Measurements from ENCODE around the gene YWHAG. TPM values are rescaled to one million over a fixed set of nuclear protein-coding genes. Genes with fewer than 3 reads are reported as not detected.

The YWHAG gene
- total and polyA plus RNA-seq, 9 of the 15 experiments (the other 6 are each of a cell fraction or from before 2014, with no cell fraction given) = 30.4 to 246 (median 94.5) TPM

DNA sequence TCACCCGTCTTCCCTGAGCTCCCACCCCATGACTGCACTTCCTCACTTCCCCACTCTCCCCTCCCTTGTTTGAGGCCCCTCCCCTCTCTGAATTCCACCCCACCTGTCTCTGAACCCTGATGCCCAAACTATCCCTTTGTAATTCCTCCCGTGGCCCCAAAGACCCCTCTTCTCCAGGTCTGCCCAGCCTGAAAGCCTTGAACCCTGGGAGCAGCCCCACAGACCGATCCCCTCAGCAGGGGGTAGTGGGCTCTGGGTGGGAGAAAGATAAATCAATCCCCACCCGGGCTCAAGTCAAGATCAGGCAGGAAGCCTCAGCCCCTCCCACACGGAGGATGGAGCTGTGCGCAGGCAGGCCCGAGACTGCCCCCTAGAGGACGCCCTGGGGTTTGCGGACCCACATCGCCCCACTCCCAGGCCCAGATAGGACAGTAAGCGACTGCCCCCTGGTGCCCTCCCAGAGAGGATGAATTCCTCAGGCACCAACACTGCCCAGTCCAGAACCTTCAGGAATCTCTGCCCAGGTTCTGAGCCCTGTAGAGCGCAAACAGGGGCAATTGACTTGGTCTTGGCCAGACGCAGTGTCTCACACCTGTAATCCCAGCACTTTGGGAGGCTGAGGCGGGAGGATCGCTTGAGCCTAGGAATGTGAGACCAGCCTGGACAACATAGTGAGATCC lies 44.6 kb downstream of the YWHAG start (continued):
- TF ChIP-seq, protein P1, sequence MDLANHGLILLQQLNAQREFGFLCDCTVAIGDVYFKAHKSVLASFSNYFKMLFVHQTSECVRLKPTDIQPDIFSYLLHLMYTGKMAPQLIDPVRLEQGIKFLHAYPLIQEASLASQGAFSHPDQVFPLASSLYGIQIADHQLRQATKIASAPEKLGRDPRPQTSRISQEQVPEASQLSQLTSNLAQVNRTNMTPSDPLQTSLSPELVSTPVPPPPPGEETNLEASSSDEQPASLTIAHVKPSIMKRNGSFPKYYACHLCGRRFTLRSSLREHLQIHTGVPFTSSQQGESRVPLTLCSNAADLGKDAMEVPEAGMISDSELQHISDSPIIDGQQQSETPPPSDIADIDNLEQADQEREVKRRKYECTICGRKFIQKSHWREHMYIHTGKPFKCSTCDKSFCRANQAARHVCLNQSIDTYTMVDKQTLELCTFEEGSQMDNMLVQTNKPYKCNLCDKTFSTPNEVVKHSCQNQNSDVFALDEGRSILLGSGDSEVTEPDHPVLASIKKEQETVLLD (IDR thresholded peaks at IDR 0.05) = peak; percentile 55; the same call in 1 of the 2 replicates
- TF ChIP-seq ZNF79 (CRISPR knock-in tag; IDR thresholded peaks at IDR 0.05; ENCODE audit: low read depth) = no peak
- TF ChIP-seq, protein P2, sequence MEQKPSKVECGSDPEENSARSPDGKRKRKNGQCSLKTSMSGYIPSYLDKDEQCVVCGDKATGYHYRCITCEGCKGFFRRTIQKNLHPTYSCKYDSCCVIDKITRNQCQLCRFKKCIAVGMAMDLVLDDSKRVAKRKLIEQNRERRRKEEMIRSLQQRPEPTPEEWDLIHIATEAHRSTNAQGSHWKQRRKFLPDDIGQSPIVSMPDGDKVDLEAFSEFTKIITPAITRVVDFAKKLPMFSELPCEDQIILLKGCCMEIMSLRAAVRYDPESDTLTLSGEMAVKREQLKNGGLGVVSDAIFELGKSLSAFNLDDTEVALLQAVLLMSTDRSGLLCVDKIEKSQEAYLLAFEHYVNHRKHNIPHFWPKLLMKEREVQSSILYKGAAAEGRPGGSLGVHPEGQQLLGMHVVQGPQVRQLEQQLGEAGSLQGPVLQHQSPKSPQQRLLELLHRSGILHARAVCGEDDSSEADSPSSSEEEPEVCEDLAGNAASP (IDR thresholded peaks at IDR 0.05) = no peak
- no peak for TF ChIP-seq ELF1 (tag; IDR thresholded peaks at IDR 0.05)
- TF ChIP-seq RBM25 (IDR thresholded peaks at IDR 0.05; ENCODE audit: low read depth, low read length, severe bottlenecking) = peak; percentile 90
- TF ChIP-seq U2AF1 (optimal IDR thresholded peaks at IDR 0.05; ENCODE audit: low read depth, low read length) = no peak
- TF ChIP-seq HDAC1 (IDR thresholded peaks at IDR 0.05) = 0 out of 4 replicates have a peak, but pooled peaks of 1 of the 2 experiments have one; percentile 19
- no peak for TF ChIP-seq BDP1 (IDR thresholded peaks at IDR 0.05; ENCODE audit: insufficient read depth, insufficient read length)
- TF ChIP-seq, protein P3, sequence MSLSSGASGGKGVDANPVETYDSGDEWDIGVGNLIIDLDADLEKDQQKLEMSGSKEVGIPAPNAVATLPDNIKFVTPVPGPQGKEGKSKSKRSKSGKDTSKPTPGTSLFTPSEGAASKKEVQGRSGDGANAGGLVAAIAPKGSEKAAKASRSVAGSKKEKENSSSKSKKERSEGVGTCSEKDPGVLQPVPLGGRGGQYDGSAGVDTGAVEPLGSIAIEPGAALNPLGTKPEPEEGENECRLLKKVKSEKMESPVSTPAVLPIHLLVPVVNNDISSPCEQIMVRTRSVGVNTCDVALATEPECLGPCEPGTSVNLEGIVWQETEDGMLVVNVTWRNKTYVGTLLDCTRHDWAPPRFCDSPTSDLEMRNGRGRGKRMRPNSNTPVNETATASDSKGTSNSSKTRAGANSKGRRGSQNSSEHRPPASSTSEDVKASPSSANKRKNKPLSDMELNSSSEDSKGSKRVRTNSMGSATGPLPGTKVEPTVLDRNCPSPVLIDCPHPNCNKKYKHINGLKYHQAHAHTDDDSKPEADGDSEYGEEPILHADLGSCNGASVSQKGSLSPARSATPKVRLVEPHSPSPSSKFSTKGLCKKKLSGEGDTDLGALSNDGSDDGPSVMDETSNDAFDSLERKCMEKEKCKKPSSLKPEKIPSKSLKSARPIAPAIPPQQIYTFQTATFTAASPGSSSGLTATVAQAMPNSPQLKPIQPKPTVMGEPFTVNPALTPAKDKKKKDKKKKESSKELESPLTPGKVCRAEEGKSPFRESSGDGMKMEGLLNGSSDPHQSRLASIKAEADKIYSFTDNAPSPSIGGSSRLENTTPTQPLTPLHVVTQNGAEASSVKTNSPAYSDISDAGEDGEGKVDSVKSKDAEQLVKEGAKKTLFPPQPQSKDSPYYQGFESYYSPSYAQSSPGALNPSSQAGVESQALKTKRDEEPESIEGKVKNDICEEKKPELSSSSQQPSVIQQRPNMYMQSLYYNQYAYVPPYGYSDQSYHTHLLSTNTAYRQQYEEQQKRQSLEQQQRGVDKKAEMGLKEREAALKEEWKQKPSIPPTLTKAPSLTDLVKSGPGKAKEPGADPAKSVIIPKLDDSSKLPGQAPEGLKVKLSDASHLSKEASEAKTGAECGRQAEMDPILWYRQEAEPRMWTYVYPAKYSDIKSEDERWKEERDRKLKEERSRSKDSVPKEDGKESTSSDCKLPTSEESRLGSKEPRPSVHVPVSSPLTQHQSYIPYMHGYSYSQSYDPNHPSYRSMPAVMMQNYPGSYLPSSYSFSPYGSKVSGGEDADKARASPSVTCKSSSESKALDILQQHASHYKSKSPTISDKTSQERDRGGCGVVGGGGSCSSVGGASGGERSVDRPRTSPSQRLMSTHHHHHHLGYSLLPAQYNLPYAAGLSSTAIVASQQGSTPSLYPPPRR (CRISPR knock-in tag; IDR thresholded peaks at IDR 0.05; ENCODE audit: borderline replicate concordance) = no peak
- no peak for TF ChIP-seq FUS (optimal IDR thresholded peaks at IDR 0.05; ENCODE audit: low read depth, low read length)
- no peak for TF ChIP-seq NFYB (IDR thresholded peaks at IDR 0.05; ENCODE audit: extremely low read depth, insufficient read length)
- TF ChIP-seq, protein P4, sequence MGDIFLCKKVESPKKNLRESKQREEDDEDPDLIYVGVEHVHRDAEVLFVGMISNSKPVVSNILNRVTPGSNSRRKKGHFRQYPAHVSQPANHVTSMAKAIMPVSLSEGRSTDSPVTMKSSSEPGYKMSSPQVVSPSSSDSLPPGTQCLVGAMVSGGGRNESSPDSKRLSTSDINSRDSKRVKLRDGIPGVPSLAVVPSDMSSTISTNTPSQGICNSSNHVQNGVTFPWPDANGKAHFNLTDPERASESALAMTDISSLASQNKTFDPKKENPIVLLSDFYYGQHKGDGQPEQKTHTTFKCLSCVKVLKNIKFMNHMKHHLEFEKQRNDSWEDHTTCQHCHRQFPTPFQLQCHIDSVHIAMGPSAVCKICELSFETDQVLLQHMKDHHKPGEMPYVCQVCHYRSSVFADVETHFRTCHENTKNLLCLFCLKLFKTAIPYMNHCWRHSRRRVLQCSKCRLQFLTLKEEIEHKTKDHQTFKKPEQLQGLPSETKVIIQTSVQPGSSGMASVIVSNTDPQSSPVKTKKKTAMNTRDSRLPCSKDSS (IDR thresholded peaks at IDR 0.05; ENCODE audit: low read depth, partially characterized antibody) = no peak
- TF ChIP-seq HLTF (IDR thresholded peaks at IDR 0.05) = no peak
- no peak for TF ChIP-seq CAMTA2 (CRISPR knock-in tag; conservative IDR thresholded peaks at IDR 0.05)
- TF ChIP-seq, protein P5, sequence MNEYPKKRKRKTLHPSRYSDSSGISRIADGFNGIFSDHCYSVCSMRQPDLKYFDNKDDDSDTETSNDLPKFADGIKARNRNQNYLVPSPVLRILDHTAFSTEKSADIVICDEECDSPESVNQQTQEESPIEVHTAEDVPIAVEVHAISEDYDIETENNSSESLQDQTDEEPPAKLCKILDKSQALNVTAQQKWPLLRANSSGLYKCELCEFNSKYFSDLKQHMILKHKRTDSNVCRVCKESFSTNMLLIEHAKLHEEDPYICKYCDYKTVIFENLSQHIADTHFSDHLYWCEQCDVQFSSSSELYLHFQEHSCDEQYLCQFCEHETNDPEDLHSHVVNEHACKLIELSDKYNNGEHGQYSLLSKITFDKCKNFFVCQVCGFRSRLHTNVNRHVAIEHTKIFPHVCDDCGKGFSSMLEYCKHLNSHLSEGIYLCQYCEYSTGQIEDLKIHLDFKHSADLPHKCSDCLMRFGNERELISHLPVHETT (CRISPR knock-in tag; conservative IDR thresholded peaks at IDR 0.05 in 1 of 2, IDR thresholded peaks at IDR 0.05 in 1 of 2) = no peak
